Measurements from ENCODE around the gene GDF9.

GDF9 gene

DNA sequence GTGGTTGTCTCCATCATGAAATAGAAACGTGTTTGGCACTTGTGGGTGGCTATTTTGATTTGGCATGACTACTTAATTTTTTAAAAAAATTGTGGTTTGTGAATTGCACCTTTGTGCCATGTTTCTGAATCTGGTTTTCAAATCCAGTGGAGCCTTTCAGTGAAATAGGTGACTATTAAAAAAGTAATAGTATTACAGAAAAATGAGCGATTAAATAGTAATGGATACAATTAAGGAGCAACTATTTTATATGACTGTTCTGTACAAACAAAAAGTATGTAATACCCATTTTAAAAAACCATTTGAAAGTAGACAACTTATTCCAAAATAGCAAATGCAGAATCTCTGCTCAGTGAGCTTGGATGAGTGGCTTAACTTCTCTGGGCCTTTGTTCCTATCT, 50.2 kb downstream of the GDF9 start:
- DNase-seq = no peak

DNA sequence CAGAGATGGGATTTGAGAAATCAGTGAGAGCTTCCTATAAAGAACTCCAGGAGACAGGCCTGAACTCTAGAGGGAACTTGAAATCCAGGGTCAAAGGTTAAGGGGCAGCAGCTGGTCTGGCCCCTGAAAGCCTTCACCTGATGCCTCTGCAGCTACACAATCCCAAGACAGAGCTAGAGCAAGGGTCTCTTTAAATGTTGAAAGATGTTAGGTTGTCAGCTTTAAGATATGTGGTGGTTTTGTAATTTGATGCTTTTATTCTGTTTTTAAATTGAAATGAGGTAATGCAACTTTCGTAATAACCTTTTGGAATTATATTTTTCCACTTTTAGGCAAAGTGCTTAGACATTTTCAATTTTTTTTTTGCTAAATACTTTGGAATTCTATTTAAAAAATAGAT, 50.8 kb downstream of the GDF9 start:
- no peak for DNase-seq

DNA sequence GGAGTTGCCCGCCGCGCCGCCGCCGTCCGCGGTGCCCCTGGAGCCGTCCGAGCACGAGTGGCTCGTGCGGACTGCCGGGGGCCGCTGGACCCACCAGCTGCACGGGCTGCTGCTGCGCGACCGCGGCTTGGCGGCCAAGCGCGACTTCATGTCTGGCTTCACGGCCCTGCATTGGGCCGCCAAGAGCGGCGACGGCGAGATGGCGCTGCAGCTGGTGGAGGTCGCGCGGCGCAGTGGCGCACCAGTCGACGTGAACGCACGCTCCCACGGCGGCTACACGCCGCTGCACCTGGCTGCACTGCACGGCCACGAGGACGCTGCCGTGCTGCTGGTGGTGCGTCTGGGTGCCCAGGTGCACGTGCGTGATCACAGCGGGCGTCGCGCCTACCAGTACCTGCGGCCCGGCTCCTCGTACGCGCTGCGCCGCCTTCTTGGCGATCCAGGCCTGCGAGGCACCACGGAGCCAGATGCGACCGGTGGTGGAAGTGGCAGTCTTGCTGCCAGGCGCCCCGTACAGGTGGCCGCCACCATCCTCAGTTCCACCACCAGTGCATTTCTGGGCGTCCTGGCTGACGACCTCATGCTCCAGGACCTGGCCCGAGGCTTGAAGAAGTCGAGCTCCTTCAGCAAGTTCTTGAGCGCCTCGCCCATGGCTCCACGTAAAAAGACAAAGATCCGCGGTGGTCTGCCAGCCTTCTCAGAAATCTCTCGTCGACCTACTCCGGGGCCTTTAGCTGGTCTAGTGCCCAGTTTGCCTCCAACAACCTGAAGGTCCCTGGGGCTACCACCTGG, 51.6 kb downstream of the GDF9 start:
- no peak for DNase-seq

DNA sequence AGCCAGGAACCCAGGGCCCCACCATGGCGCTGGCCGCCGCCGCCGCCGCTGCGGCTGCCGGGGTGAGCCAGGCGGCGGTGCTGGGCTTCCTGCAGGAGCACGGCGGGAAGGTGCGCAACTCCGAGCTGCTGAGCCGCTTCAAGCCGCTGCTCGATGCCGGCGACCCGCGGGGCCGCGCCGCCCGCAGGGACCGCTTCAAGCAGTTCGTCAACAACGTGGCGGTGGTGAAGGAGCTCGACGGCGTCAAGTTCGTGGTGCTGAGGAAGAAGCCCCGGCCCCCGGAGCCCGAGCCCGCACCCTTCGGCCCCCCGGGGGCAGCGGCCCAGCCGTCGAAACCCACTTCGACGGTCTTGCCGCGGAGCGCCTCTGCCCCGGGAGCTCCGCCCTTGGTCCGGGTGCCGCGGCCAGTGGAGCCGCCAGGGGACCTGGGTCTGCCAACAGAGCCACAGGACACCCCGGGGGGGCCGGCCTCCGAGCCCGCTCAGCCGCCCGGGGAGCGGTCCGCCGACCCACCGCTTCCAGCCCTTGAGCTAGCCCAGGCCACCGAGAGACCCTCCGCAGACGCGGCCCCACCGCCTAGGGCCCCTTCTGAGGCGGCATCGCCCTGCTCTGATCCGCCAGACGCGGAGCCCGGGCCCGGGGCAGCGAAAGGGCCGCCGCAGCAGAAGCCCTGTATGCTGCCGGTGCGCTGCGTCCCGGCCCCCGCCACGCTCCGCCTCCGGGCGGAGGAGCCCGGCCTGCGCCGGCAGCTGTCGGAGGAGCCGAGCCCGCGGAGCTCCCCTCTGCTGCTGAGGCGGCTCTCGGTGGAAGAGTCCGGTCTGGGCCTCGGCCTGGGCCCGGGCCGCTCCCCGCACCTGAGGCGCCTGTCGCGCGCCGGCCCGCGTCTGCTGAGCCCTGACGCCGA, 52.4 kb downstream of the GDF9 start:
- DNase-seq = no peak

DNA sequence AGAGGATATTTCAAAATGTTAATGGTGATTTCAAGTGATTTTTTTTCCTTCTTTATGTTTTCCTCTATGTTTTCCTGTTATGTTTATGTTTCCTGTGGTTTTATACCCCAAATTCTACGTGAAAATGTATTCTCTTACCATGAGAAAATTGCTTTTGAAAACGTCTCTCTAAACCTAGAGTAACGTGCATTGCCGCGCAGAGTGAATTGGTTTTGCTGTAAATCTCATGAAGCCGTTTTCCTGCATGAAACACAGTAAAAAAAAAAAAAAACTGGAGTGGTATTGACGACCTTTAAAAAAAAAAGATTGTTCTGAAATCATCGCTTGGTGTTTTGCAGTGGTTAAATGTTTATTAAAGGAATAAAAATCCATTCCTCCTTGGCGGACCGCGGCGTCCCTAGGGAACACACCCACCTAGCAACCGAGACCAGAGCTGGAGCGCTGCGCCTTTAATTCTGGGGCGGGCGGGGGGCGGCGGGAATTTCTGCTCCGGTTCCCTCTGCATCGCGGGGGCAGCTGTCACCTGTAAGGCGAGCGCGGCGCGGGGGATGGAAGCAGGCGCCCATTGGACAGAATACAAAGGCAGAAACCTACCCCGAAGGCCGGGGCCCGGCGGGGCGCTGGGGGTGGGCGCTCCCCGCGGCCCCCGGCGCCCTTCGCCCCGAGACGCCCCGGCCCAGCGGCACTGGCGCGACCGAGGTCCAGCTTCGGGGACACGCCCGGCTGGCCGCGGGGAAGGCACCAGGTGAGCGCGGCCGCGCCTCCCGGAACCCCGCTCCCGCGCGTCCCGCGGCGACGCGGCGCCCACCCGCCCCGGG, 53.3 kb downstream of the GDF9 start, which contains the start of gene SOWAHA:
TSS of gene SOWAHA (plus strand) at position 522 of the 818 bp plus-strand sequence. CDS start 320 bp downstream, outside the sequence.
- no peak for DNase-seq

DNA sequence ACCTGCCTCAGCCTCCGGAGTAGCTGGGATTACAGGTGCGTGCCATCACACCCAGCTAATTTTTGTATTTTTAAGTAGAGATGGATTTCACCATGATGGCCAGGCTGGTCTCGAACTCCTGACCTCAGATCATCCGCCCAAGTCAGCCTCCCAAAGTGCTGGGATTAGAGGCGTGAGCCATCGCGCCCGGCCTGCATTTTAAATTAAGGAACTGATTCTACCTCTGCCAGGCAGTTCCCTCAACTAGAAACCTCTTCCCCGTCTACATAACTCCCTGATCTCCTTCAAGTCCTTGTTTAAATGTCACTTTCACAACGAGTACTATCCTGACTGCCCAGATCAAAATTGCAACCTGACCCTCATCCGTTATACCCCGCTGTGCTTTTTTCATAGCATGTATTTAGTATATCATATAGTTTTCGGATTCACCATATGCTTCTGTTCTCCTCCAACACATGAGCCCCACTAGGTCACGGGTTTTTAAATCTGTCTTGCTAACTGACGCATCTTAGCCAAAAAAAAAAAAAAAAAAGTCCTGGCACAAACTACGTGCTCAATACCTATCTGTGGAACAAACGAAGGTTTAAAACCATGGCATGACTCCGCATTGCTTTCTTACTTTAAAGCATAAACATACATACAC, 54.0 kb downstream of the GDF9 start:
- DNase-seq = no peak

Measured in NCI-H2029 treated with DMSO at 0.1 percent for 48 hours (cell line).